Measurements from ENCODE around the gene NFE2L2.

DNA sequence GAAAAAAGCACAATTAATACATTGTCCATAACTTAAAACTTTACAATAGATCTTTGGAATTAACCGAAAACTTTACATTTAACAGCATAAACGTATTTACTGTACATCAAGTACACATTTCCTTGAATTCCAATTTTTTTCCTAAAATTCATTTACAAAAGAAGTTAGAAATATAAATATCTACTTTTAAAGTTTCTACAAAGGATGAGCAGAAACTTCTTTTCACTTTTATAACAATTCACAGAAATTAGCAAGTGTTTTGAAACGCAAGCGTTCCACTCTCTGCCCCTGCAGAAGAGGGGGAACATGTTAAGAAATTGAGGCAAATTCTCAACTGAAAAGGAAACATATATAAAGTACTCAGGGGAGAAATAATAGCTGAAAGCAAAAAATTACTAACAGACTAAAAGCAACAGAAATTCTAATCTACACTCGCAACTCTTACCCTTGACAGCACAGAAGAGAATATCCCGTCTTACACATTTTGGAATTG is 1.5 kb downstream of the NFE2L2 start:
- TF ChIP-seq, protein P1, sequence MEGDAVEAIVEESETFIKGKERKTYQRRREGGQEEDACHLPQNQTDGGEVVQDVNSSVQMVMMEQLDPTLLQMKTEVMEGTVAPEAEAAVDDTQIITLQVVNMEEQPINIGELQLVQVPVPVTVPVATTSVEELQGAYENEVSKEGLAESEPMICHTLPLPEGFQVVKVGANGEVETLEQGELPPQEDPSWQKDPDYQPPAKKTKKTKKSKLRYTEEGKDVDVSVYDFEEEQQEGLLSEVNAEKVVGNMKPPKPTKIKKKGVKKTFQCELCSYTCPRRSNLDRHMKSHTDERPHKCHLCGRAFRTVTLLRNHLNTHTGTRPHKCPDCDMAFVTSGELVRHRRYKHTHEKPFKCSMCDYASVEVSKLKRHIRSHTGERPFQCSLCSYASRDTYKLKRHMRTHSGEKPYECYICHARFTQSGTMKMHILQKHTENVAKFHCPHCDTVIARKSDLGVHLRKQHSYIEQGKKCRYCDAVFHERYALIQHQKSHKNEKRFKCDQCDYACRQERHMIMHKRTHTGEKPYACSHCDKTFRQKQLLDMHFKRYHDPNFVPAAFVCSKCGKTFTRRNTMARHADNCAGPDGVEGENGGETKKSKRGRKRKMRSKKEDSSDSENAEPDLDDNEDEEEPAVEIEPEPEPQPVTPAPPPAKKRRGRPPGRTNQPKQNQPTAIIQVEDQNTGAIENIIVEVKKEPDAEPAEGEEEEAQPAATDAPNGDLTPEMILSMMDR (IDR thresholded peaks at IDR 0.05 in 4 of 5, conservative IDR thresholded peaks at IDR 0.05 in 1 of 5) = no peak
- no peak for TF ChIP-seq POLR2A (IDR thresholded peaks at IDR 0.05)

Measured in gastrocnemius medialis (tissue), 4 donors.